Spleen (tissue), 11 donors: Measurements from ENCODE around the gene REV3L. TPM values are rescaled to one million over a fixed set of nuclear protein-coding genes. Genes with fewer than 3 reads are reported as not detected.
"Not testable (repeated sequence)": the region's sequence is repeated elsewhere in the genome, so short reads cannot be mapped to it uniquely, and the experiment has no call there.

ENCODE experiments used
- DNase-seq: peaks from one replicate; pipeline ENCODE4 v3.0.0-alpha.2; 2020
- H3K27ac ChIP-seq, 8 donors: fragments of 200-600 bp; sonication (generic) in 7 of 8; 1 replicate in 4 of 8; 2 replicates in 4 of 8; pipeline versions ENCODE4 v1.5.0 to v1.8.0; 2016 to 2021; ENCODE audit warnings: inconsistent platforms in 4 of 8, mild to moderate bottlenecking in 4 of 8, moderate library complexity in 1 of 8
- H3K27me3 ChIP-seq, 7 donors: fragments of 200-600 bp; sonication (generic) in 6 of 7; replicated peaks in 1 of 7; 1 replicate in 4 of 7; 2 replicates in 3 of 7; pipeline versions ENCODE4 v1.5.0 to v1.8.0; 2016 to 2021; ENCODE audit warnings: inconsistent platforms in 3 of 7, mild to moderate bottlenecking in 1 of 7
- H3K36me3 ChIP-seq, 6 donors: fragments of 200-600 bp; sonication (generic) in 5 of 6; 1 replicate in 4 of 6; 2 replicates in 2 of 6; pipeline versions ENCODE4 v1.5.0 to v1.8.0; 2016 to 2021; ENCODE audit warnings: inconsistent platforms in 2 of 6
- H3K4me1 ChIP-seq, 6 donors: fragments of 200-600 bp; sonication (generic) in 5 of 6; 1 replicate in 3 of 6; 2 replicates in 3 of 6; pipeline versions ENCODE4 v1.5.0 to v1.8.0; 2016 to 2021; ENCODE audit warnings: inconsistent platforms in 3 of 6
- H3K4me3 ChIP-seq, 8 donors: fragments of 200-600 bp; sonication (generic) in 7 of 8; 1 replicate in 4 of 8; 2 replicates in 4 of 8; pipeline versions ENCODE4 v1.5.0 to v1.8.0; 2016 to 2021; ENCODE audit warnings: inconsistent platforms in 4 of 8, mild to moderate bottlenecking in 4 of 8, moderate library complexity in 2 of 8
- H3K9me3 ChIP-seq, 8 donors: fragments of 200-600 bp; sonication (generic) in 7 of 8; 1 replicate in 4 of 8; 2 replicates in 4 of 8; pipeline versions ENCODE4 v1.5.0 to v1.8.0; 2016 to 2021; ENCODE audit warnings: inconsistent platforms in 4 of 8
- CTCF ChIP-seq, 11 experiments: fragments of 200-600 bp in 7 of 11; fragments of 450-650 bp in 4 of 11; sonication (generic) in 4 of 11; IDR thresholded peaks in 8 of 11; conservative IDR thresholded peaks in 3 of 11; 1 replicate in 7 of 11; 2 replicates in 4 of 11; pipeline versions ENCODE4 v1.4.0 to v1.8.0; 2016 to 2021; ENCODE audit warnings: antibody characterized with exemption in 11 of 11, inconsistent platforms in 4 of 11, mild to moderate bottlenecking in 1 of 11
- POLR2A ChIP-seq, 3 donors: fragments of 450-650 bp; IDR thresholded peaks; one replicate each; pipeline ENCODE4 v1.5.1; 2017; ENCODE audit warnings: antibody characterized with exemption in 3 of 3, mild to moderate bottlenecking in 1 of 3
- POLR2AphosphoS5 ChIP-seq, 3 donors: sonication (generic); formaldehyde crosslinking; IDR thresholded peaks; one replicate each; pipeline ENCODE4 v1.5.1; 2017; ENCODE audit warnings: antibody characterized with exemption in 3 of 3
- WGBS, 5 donors: extraction: QIAGEN DNeasy Blood & Tissue Kit in 3 of 5; methylation state at CpG; one replicate each; pipeline versions ENCODE4 v1.1.5 to v1.1.7; 2013 to 2018; 5-methylcytosine and 5-hydroxymethylcytosine counted together
- intact Hi-C: fragments of 100-400 bp; cut with DNase I; formaldehyde crosslinking; loops from one replicate; pipeline ENCODE4 v1.15.0; 2023; ENCODE audit warnings: low total_unique reads
- polyA plus RNA-seq, 3 donors: library from polyadenylated mRNA; stranded (reverse); fragments of 200-250 nt; gene quantifications; one replicate each; pipeline ENCODE4 v1.2.1, GENCODE V29; 2013
- total RNA-seq, 7 donors: library from RNA; depleted of rRNA in 3 of 7; stranded (reverse); fragments of >200 nt in 3 of 7; fragmentation: NEBNext Ultra II Directional in 4 of 7; extraction: Animal tissue kit (Norgen Biotek cat#: 25700) in 4 of 7; gene quantifications; one replicate each; pipeline versions ENCODE4 v1.1.0 to v1.2.1, GENCODE V29; 2016 to 2021
- donor health status: healthy with polysubstance abuse.
- donor health status: DM: no; HTN: no; CAD: no; lungs with moderate emphysema.
- donor health status: DM: no; HTN: no; CAD: no.
- donor health status: Bipolar disorder and iron deficiency.
- donor health status: healthy.
- donor health status: DM: no; HTN: no; CAD: no.
- donor health status: DM: yes; HTN: yes; CAD: no.

REV3L gene
- total and polyA plus RNA-seq, 10 donors, result 7.7 to 60.9 (median 29.8) TPM

GRCh38 chr6:111307275-111307858 lies 175.7 kb downstream of the REV3L start:
- 91 to 98% (median 94%) methylated on average over 7 of the region's 7 CpGs for WGBS, 5 donors
- H3K36me3 ChIP-seq, result peaks cover 8 to 84% (median 43%) of the 10 kb centered on the region in 6 donors
- no peaks in the 10 kb centered on the region for H3K4me1 ChIP-seq
- intact Hi-C loops, result no loop called here
- H3K9me3 ChIP-seq, result peaks cover 0 to 9% (median 2%) of the 10 kb centered on the region in 8 donors
- DNase-seq, result no peak
- TF ChIP-seq POLR2AphosphoS5 (IDR thresholded peaks at IDR 0.05), result no peak
- no peak for TF ChIP-seq CTCF (IDR thresholded peaks at IDR 0.05 in 8 of 11, conservative IDR thresholded peaks at IDR 0.05 in 3 of 11)
- no peak for TF ChIP-seq POLR2A (IDR thresholded peaks at IDR 0.05)
- H3K27ac ChIP-seq, result no peak overlapping the region
- no peak overlapping the region for H3K4me3 ChIP-seq
- H3K27me3 ChIP-seq, result no peaks in the 10 kb centered on the region

DNA sequence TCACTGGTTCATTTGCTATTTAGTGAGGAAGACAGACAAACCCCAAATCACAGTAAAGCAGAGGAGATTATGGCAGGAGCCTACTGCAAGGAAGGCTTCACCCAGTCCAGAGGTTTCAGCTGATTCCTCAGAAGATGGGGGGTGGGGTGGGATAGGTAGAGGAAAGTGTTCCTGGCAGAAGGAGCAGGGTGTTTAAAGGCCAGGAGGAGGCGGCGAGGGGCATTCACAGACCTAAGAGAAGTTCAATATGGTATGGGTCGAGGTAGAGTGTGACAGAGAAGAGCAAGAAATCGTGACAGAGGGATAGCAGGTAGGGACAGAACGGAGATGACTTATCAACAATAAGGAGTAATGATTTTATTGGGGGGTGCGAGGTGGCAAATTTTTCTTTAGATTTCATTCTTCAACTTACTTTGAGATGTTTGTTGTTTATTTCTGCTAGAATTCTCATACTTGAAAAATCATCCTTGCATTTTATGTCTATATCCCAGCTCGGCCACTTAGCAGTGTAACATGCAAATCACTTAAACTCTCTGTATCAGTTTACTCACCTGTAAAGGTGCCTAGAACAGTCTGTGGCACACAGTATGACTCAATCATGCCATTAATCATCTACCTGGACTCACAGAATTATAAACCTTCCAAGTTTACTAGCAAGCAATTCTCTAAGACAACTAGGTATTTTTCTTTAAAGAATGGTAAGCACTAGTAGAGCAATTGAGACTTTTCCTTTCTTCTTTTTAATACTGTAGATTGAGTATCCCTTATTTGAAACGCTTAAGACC lies 176.7 kb downstream of the REV3L start:
- Histone ChIP-seq H3K27ac (no peak overlapping the region), H3K27me3 (no peaks in the 10 kb centered on the region), H3K4me1 (no peaks in the 10 kb centered on the region), H3K36me3 (peaks cover 8 to 84% (median 46%) of the 10 kb centered on the region in 6 donors), H3K9me3 (peaks cover 0 to 19% (median 11%) of the 10 kb centered on the region in 8 donors), H3K4me3 (no peak overlapping the region)
- 93 to 97% (median 95%) methylated on average over 8 of the region's 8 CpGs for WGBS, 5 donors
- TF ChIP-seq POLR2A (IDR thresholded peaks at IDR 0.05) (no peak), POLR2AphosphoS5 (IDR thresholded peaks at IDR 0.05) (no peak), CTCF (IDR thresholded peaks at IDR 0.05 in 8 of 11, conservative IDR thresholded peaks at IDR 0.05 in 3 of 11) (no peak)
- DNase-seq, result no peak
- intact Hi-C loops, result no loop called here

DNA sequence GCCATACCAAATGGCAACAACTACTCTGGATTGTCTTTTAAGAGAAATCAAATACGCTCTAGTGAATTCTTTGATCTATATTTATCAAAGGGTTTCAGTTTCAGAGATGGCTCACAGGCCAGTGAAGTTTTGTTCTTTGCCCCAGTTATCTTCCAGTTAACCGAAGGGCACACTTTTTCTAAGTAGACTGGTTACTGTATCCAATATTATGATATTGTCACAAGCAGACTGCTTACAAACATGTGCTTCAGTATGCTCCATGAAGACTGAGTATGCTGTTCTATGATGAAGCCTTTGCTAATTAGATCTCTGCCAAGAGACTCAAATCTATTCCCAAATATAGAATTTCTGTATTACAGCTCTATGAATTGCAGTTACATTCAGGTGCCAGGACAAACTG lies 181.1 kb downstream of the REV3L start:
- no peak for DNase-seq
- 39 to 80% (median 51%) methylated on average over 2 of the region's 2 CpGs for WGBS, 5 donors
- Histone ChIP-seq H3K4me3 (no peak overlapping the region), H3K27ac (no peak overlapping the region), H3K9me3 (peaks cover 0 to 22% (median 17%) of the 10 kb centered on the region in 8 donors), H3K36me3 (peaks cover 0 to 71% (median 24%) of the 10 kb centered on the region in 6 donors), H3K4me1 (no peaks in the 10 kb centered on the region), H3K27me3 (no peaks in the 10 kb centered on the region)
- intact Hi-C loops, result no loop called here
- TF ChIP-seq POLR2A (IDR thresholded peaks at IDR 0.05), result no peak
- no peak for TF ChIP-seq CTCF (IDR thresholded peaks at IDR 0.05 in 8 of 11, conservative IDR thresholded peaks at IDR 0.05 in 3 of 11)
- TF ChIP-seq POLR2AphosphoS5 (IDR thresholded peaks at IDR 0.05), result no peak

GRCh38 chr6:111300938-111301800 lies 181.8 kb downstream of the REV3L start:
- H3K4me3 ChIP-seq, H3K27ac ChIP-seq, DNase-seq, intact Hi-C loops, H3K4me1 ChIP-seq, H3K27me3 ChIP-seq: not testable (repeated sequence)
- peaks cover 0 to 22% (median 17%) of the 10 kb centered on the region in 8 donors for H3K9me3 ChIP-seq
- H3K36me3 ChIP-seq, result peaks cover 0 to 71% (median 21%) of the 10 kb centered on the region in 6 donors
- 84 to 88% (median 86%) methylated on average over 9 of the region's 9 CpGs for WGBS, 5 donors
